SKM-1 (cell line): Measurements from ENCODE around the gene KLF7.

ENCODE experiments used
- DNase-seq: peaks from one replicate; lab custom pipeline; 2025; ENCODE audit not compliant: unreplicated experiment; lab: John Stamatoyannopoulos, UW

KLF7 gene

GRCh38 chr2:207071820-207072219 is 93.9 kb downstream of the KLF7 start:
- DNase-seq: no peak

- no peak for DNase-seq
Observed at GRCh38 chr2:207067473-207067872, 98.3 kb downstream of the KLF7 start.

GRCh38 chr2:207066791-207067460 is 98.8 kb downstream of the KLF7 start:
- DNase-seq: no peak

GRCh38 chr2:207066166-207066565 is 99.6 kb downstream of the KLF7 start:
- no peak for DNase-seq

- DNase-seq: no peak
Observed at GRCh38 chr2:207064128-207064690, 101.5 kb downstream of the KLF7 start.

GRCh38 chr2:207061181-207061580 is 104.6 kb downstream of the KLF7 start:
- no peak for DNase-seq

GRCh38 chr2:207055257-207055656 is 110.5 kb downstream of the KLF7 start:
- DNase-seq: no peak

- no peak for DNase-seq
Observed at GRCh38 chr2:207054521-207054920, 111.2 kb downstream of the KLF7 start.

GRCh38 chr2:207051385-207051965 is 114.3 kb downstream of the KLF7 start:
- no peak for DNase-seq

- no peak for DNase-seq
Observed at GRCh38 chr2:207049122-207049521, 116.6 kb downstream of the KLF7 start.

- no peak for DNase-seq
Observed at GRCh38 chr2:207048416-207048815, 117.3 kb downstream of the KLF7 start.

- peak; percentile 14 for DNase-seq
Observed at GRCh38 chr2:207046724-207047123, 119.0 kb downstream of the KLF7 start.

GRCh38 chr2:207045531-207045930 is 120.2 kb downstream of the KLF7 start:
- DNase-seq: no peak

GRCh38 chr2:207044379-207045362 is 121.1 kb downstream of the KLF7 start:
- DNase-seq: no peak

- DNase-seq: no peak
Observed at GRCh38 chr2:207042841-207043240, 122.9 kb downstream of the KLF7 start.

GRCh38 chr2:207041786-207042554 is 123.8 kb downstream of the KLF7 start:
- DNase-seq: no peak

- DNase-seq: no peak
Observed at GRCh38 chr2:207041279-207041678, 124.5 kb downstream of the KLF7 start.

GRCh38 chr2:207040696-207041095 is 125.1 kb downstream of the KLF7 start:
- no peak for DNase-seq

- no peak for DNase-seq
Observed at GRCh38 chr2:207039225-207039624, 126.5 kb downstream of the KLF7 start.

- no peak for DNase-seq
Observed at GRCh38 chr2:207038299-207038698, 127.4 kb downstream of the KLF7 start.

- no peak for DNase-seq
Observed at GRCh38 chr2:207037896-207038295, 127.9 kb downstream of the KLF7 start.
